HG03520 (cell line): ENCODE results near the gene C17orf50.

ENCODE experiments used
- ATAC-seq: cut with Tn5 transposase; IDR thresholded peaks from one replicate; pipeline ENCODE4 v1.9.1; 2021; ENCODE audit warnings: mild to moderate bottlenecking, moderate library complexity; ENCODE audit not compliant: unreplicated experiment

The C17orf50 gene

GRCh38 chr17:35809855-35810461, 49.3 kb downstream of the C17orf50 start:
- no peak for ATAC-seq

- no peak for ATAC-seq
These were observed 51.1 kb downstream of the C17orf50 start for GRCh38 chr17:35811759-35812158.

DNA sequence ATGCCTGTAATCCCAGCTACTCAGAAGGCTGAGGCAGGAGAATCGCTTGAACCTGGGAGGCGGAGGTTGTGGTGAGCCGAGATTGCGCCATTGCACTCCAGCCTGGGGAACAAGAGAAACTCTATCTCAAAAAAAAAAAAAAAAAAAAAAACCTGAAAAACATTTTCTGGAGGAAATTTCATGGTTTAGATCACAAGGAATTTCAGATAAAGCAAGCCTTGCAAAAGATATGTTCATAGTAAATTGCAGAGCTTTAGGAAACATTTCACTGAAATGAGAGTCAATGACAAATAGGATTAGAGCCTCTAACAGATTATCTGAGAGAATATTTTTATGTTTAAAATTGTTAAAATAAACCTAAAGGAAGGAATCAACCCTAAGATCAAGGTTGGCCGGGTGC, 51.8 kb downstream of the C17orf50 start:
- no peak for ATAC-seq
